ENCODE results near the gene EZH2.

DNA sequence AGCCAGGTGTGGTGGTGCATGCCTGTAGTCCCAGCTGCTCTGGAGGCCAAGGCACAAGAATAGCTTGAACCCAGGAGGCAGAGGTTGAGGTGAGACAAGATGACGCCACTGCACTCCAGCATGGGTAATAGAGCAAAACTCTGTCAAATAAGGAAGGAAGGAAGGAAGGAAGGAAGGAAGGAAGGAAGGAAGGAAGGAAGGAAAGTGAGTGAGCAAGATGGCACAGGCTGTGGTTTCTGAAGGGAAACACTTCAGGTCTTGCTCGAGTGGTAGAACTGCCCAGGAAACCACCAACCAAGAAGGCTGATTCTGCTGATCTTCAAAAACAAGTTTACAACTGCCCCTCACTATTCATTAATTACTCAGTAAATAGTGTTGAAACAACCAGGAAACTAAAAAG is 45.2 kb downstream of the EZH2 start:
- TF ChIP-seq, protein P1, sequence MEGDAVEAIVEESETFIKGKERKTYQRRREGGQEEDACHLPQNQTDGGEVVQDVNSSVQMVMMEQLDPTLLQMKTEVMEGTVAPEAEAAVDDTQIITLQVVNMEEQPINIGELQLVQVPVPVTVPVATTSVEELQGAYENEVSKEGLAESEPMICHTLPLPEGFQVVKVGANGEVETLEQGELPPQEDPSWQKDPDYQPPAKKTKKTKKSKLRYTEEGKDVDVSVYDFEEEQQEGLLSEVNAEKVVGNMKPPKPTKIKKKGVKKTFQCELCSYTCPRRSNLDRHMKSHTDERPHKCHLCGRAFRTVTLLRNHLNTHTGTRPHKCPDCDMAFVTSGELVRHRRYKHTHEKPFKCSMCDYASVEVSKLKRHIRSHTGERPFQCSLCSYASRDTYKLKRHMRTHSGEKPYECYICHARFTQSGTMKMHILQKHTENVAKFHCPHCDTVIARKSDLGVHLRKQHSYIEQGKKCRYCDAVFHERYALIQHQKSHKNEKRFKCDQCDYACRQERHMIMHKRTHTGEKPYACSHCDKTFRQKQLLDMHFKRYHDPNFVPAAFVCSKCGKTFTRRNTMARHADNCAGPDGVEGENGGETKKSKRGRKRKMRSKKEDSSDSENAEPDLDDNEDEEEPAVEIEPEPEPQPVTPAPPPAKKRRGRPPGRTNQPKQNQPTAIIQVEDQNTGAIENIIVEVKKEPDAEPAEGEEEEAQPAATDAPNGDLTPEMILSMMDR (IDR thresholded peaks at IDR 0.05) = no peak
- TF ChIP-seq ZNF121 (CRISPR knock-in tag; IDR thresholded peaks at IDR 0.05) (no peak), CBFB (CRISPR knock-in tag; IDR thresholded peaks at IDR 0.05; ENCODE audit: low read depth) (no peak), NFYB (CRISPR knock-in tag; conservative IDR thresholded peaks at IDR 0.05; ENCODE audit: low read depth) (no peak), ZBTB21 (CRISPR knock-in tag; IDR thresholded peaks at IDR 0.05; ENCODE audit: borderline replicate concordance) (no peak)
- TF ChIP-seq, protein P2, sequence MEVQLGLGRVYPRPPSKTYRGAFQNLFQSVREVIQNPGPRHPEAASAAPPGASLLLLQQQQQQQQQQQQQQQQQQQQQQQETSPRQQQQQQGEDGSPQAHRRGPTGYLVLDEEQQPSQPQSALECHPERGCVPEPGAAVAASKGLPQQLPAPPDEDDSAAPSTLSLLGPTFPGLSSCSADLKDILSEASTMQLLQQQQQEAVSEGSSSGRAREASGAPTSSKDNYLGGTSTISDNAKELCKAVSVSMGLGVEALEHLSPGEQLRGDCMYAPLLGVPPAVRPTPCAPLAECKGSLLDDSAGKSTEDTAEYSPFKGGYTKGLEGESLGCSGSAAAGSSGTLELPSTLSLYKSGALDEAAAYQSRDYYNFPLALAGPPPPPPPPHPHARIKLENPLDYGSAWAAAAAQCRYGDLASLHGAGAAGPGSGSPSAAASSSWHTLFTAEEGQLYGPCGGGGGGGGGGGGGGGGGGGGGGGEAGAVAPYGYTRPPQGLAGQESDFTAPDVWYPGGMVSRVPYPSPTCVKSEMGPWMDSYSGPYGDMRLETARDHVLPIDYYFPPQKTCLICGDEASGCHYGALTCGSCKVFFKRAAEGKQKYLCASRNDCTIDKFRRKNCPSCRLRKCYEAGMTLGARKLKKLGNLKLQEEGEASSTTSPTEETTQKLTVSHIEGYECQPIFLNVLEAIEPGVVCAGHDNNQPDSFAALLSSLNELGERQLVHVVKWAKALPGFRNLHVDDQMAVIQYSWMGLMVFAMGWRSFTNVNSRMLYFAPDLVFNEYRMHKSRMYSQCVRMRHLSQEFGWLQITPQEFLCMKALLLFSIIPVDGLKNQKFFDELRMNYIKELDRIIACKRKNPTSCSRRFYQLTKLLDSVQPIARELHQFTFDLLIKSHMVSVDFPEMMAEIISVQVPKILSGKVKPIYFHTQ (CRISPR knock-in tag; IDR thresholded peaks at IDR 0.05) = no peak
- TF ChIP-seq, protein P3, sequence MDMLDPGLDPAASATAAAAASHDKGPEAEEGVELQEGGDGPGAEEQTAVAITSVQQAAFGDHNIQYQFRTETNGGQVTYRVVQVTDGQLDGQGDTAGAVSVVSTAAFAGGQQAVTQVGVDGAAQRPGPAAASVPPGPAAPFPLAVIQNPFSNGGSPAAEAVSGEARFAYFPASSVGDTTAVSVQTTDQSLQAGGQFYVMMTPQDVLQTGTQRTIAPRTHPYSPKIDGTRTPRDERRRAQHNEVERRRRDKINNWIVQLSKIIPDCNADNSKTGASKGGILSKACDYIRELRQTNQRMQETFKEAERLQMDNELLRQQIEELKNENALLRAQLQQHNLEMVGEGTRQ (CRISPR knock-in tag; IDR thresholded peaks at IDR 0.05) = no peak
